Endothelial cell of umbilical vein (primary cell): ENCODE results near the gene RYR2. TPM values are rescaled to one million over a fixed set of nuclear protein-coding genes. Genes with fewer than 3 reads are reported as not detected.

ENCODE experiments used
- BruUV-seq: library from RNA; stranded (reverse); fragments of 400-500 nt; replicated peaks from 2 replicates; lab custom pipeline; 2021; lab: Mats Ljungman, UMichigan
- CTCF ChIA-PET: fragments of 300-600, 350-600 bp; sonication (Branson Sonifier 250); formaldehyde crosslinking; loops from one replicate; lab custom pipeline; 2021; ENCODE audit warnings: antibody characterized with exemption, inconsistent platforms; lab: Charles Lee
- POLR2A ChIA-PET: fragments of 300-600, 350-600 bp; sonication (Branson Sonifier 250); formaldehyde crosslinking; loops from one replicate; lab custom pipeline; 2021; ENCODE audit warnings: antibody characterized with exemption, inconsistent platforms; lab: Charles Lee
- DNase-seq: peaks from one replicate; pipeline ENCODE4 v3.0.0-alpha.2; 2011; ENCODE audit warnings: low read depth, low spot score
- FAIRE-seq: peaks from 2 replicates; lab custom pipeline; 2011; peaks lifted over from hg19 to GRCh38; lab: Jason Lieb, UNC
- H2AFZ ChIP-seq: 2 replicates; pipeline ENCODE4 v1.6.0; 2012; ENCODE audit warnings: low read depth, low read length, control low read depth, inconsistent platforms
- H3K27ac ChIP-seq: 2 replicates; pipeline ENCODE4 v1.5.1; 2011; ENCODE audit warnings: low read depth, mild to moderate bottlenecking, control low read depth, low read length, moderate library complexity; ENCODE audit not compliant: insufficient read depth
- H3K27me3 ChIP-seq, 2 experiments: 2 replicates each; pipeline versions ENCODE4 v1.6.0 to v1.6.1; 2011; ENCODE audit warnings: low read length in 2 of 2, mixed read lengths in 1 of 2; ENCODE audit not compliant: control insufficient read depth in 2 of 2, insufficient read depth in 2 of 2
- H3K36me3 ChIP-seq, 2 experiments: 2 replicates in 1 of 2; 3 replicates in 1 of 2; pipeline ENCODE4 v1.5.1; 2011; ENCODE audit warnings: low read length in 2 of 2, mild to moderate bottlenecking in 1 of 2, moderate library complexity in 1 of 2; ENCODE audit not compliant: control insufficient read depth in 2 of 2, insufficient read depth in 2 of 2; ENCODE audit errors: extremely low read depth in 1 of 2
- H3K4me1 ChIP-seq: 3 replicates; pipeline ENCODE4 v1.5.1; 2011; ENCODE audit warnings: mild to moderate bottlenecking, low read length; ENCODE audit not compliant: control insufficient read depth, insufficient read depth; ENCODE audit errors: extremely low read depth
- H3K4me2 ChIP-seq: 2 replicates; pipeline ENCODE4 v1.6.1; 2011; ENCODE audit warnings: low read length, control low read depth, mixed read lengths; ENCODE audit not compliant: insufficient read depth
- H3K4me3 ChIP-seq, 3 experiments: fragments of 200-600 bp in 1 of 3; sonication (generic), shearing (Covaris generic) in 1 of 3; replicated peaks in 1 of 3; 2 replicates each; pipeline ENCODE4 v1.5.1; 2011 to 2016; ENCODE audit warnings: control low read depth in 3 of 3, low read length in 3 of 3, mild to moderate bottlenecking in 2 of 3, inconsistent platforms in 1 of 3, low read depth in 1 of 3, moderate library complexity in 1 of 3; ENCODE audit not compliant: insufficient read depth in 1 of 3
- H3K79me2 ChIP-seq: 2 replicates; pipeline ENCODE4 v1.6.0; 2012; ENCODE audit warnings: low read length, inconsistent platforms; ENCODE audit not compliant: control insufficient read depth, insufficient read depth
- H3K9ac ChIP-seq: replicated peaks from 2 replicates; pipeline ENCODE3; 2011; ENCODE audit warnings: low read length, control low read depth; ENCODE audit not compliant: insufficient read depth; ENCODE audit errors: extremely low read depth
- H3K9me1 ChIP-seq: replicated peaks from 3 replicates; pipeline ENCODE4 v1.6.0; 2011; ENCODE audit warnings: mild to moderate bottlenecking, low read length; ENCODE audit not compliant: control insufficient read depth, insufficient read depth; ENCODE audit errors: extremely low read depth
- H3K9me3 ChIP-seq: replicated peaks from 2 replicates; pipeline ENCODE4 v1.5.1; 2012; ENCODE audit warnings: low read length, inconsistent platforms; ENCODE audit not compliant: control insufficient read depth, insufficient read depth
- H4K20me1 ChIP-seq: replicated peaks from 2 replicates; pipeline ENCODE3; 2011; ENCODE audit warnings: mild to moderate bottlenecking, low read length; ENCODE audit not compliant: control insufficient read depth, insufficient read depth; ENCODE audit errors: extremely low read depth
- EZH2 ChIP-seq: IDR thresholded peaks from 2 replicates; pipeline ENCODE4 v1.6.1; 2012; ENCODE audit warnings: borderline replicate concordance, low read depth, mild to moderate bottlenecking, moderate library complexity, low read length, inconsistent platforms; ENCODE audit not compliant: severe bottlenecking
- FOS ChIP-seq: IDR thresholded peaks from 2 replicates; pipeline ENCODE4 v1.6.1; 2011; ENCODE audit warnings: mild to moderate bottlenecking, low read length, moderate library complexity, borderline replicate concordance; ENCODE audit not compliant: insufficient read depth
- GATA2 ChIP-seq: IDR thresholded peaks from 2 replicates; pipeline ENCODE4 v1.7.0; 2011; ENCODE audit warnings: low read depth, mild to moderate bottlenecking, moderate library complexity, mixed read lengths, low read length; ENCODE audit not compliant: insufficient read length, insufficient read depth
- JUN ChIP-seq: IDR thresholded peaks from 2 replicates; pipeline ENCODE4 v1.6.1; 2011; ENCODE audit warnings: borderline replicate concordance, low read depth; ENCODE audit not compliant: insufficient read length, insufficient read depth
- MAX ChIP-seq: IDR thresholded peaks from 2 replicates; pipeline ENCODE4 v1.6.1; 2011; ENCODE audit not compliant: insufficient read depth, insufficient read length
- MYC ChIP-seq: IDR thresholded peaks from one replicate; pipeline ENCODE4 v1.6.1; 2011; ENCODE audit warnings: mild to moderate bottlenecking, low read depth, low read length
- POLR2A ChIP-seq: IDR thresholded peaks from 2 replicates; pipeline ENCODE4 v1.6.1; 2012; ENCODE audit warnings: low read depth, mild to moderate bottlenecking, control low read depth, low read length
- POLR2AphosphoS5 ChIP-seq: IDR thresholded peaks from 2 replicates; pipeline ENCODE4 v1.6.1; 2012; ENCODE audit warnings: low read depth, mild to moderate bottlenecking, control low read depth, low read length, moderate library complexity; ENCODE audit not compliant: insufficient read depth
- dilution Hi-C: fragments of 300-500 bp; cut with MboI; formaldehyde crosslinking; loops from one replicate; pipeline ENCODE4 v1.15.0; 2019; ENCODE audit warnings: low sequenced_read_pairs; ENCODE audit not compliant: extremely low pct_ligation_motif_present
- intact Hi-C: fragments of 100-400 bp; cut with micrococcal nuclease; formaldehyde crosslinking; loops from one replicate; pipeline ENCODE4 v1.10.0; 2022
- polyA plus RNA-seq, 4 experiments: library from polyadenylated mRNA; depleted of rRNA in 3 of 4; stranded (reverse) in 3 of 4; unstranded in 1 of 4; fragments of >200 nt; gene quantifications; 2 replicates each; pipeline versions ENCODE4 v1.2.1 to v1.2.3, GENCODE V29; 2011 to 2012; ENCODE audit warnings: missing spikeins in 1 of 4
- total RNA-seq: library from RNA; stranded (reverse); gene quantifications from 2 replicates; pipeline ENCODE4 v1.2.3, GENCODE V29; 2021
- TF ChIP-seq, protein P1 (sequence below), 2 donors: IDR thresholded peaks; 1 replicate in 1 of 2; 2 replicates in 1 of 2; pipeline ENCODE4 v1.5.1; 2011; ENCODE audit warnings: low read length in 2 of 2, mild to moderate bottlenecking in 2 of 2, moderate library complexity in 2 of 2, control low read depth in 1 of 2, inconsistent platforms in 1 of 2, low read depth in 1 of 2; ENCODE audit not compliant: insufficient read depth in 1 of 2; ENCODE audit errors: extremely low read depth in 1 of 2

Gene RYR2
- total and polyA plus RNA-seq, 2 donors (not counting 3 experiments of a cell fraction or from before 2014, with no cell fraction given): not detected

DNA sequence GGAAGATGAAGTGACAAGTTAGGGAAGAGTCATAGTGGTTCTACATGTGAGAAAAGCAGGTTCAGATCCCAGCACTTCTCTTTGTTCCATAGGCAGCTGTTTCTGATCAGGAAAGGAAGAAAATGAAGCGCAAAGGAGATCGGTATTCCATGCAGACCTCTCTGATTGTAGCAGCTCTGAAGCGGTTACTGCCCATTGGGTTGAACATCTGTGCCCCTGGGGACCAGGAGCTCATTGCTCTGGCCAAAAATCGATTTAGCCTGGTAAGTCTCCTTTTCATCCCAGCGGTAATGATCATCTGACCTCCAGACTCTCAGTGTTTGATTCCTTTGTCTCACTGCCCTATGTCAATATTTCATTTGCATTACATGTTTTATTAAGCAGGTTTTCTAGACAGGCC lies 675.1 kb downstream of the RYR2 start:
- no peak for DNase-seq
- H3K36me3 ChIP-seq: no peaks in the 10 kb centered on the region
- CTCF ChIA-PET: no interaction called here

GRCh38 chr1:237730826-237731350 lies 688.9 kb downstream of the RYR2 start:
- Histone ChIP-seq H3K4me3 (no peak overlapping the region), H3K4me2 (no peak overlapping the region), H3K36me3 (no peaks in the 10 kb centered on the region), H3K27ac (no peak overlapping the region), H4K20me1 (no peaks in the 10 kb centered on the region), H3K27me3 (no peaks in the 10 kb centered on the region), H3K9me1 (no peaks in the 10 kb centered on the region), H3K4me1 (no peaks in the 10 kb centered on the region), H2AFZ (no peak overlapping the region), H3K79me2 (no peaks in the 10 kb centered on the region), H3K9me3 (peaks cover 2% of the 10 kb centered on the region), H3K9ac (no peak overlapping the region)
- POLR2A ChIA-PET: no interaction called here
- intact Hi-C loops: no loop called here
- CTCF ChIA-PET: no interaction called here
- DNase-seq: no peak
- no peak for TF ChIP-seq FOS
- TF ChIP-seq JUN: no peak
- no peak for TF ChIP-seq GATA2
- no peak for TF ChIP-seq MAX
- TF ChIP-seq POLR2AphosphoS5: no peak
- no peak for TF ChIP-seq EZH2
- no peak for TF ChIP-seq MYC
- no peak for TF ChIP-seq POLR2A
- TF ChIP-seq, protein P1, sequence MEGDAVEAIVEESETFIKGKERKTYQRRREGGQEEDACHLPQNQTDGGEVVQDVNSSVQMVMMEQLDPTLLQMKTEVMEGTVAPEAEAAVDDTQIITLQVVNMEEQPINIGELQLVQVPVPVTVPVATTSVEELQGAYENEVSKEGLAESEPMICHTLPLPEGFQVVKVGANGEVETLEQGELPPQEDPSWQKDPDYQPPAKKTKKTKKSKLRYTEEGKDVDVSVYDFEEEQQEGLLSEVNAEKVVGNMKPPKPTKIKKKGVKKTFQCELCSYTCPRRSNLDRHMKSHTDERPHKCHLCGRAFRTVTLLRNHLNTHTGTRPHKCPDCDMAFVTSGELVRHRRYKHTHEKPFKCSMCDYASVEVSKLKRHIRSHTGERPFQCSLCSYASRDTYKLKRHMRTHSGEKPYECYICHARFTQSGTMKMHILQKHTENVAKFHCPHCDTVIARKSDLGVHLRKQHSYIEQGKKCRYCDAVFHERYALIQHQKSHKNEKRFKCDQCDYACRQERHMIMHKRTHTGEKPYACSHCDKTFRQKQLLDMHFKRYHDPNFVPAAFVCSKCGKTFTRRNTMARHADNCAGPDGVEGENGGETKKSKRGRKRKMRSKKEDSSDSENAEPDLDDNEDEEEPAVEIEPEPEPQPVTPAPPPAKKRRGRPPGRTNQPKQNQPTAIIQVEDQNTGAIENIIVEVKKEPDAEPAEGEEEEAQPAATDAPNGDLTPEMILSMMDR (IDR thresholded peaks at IDR 0.05; ENCODE audit: extremely low read depth in 1 of 2, insufficient read depth in 1 of 2, low read depth in 1 of 2, low read length in 2 of 2): no peak
- dilution Hi-C loops: no loop called here
- BruUV-seq: no TSS peak
- no peak for FAIRE-seq

More for the DNA sequence above, 675.1 kb downstream of the RYR2 start:
- no peak overlapping the region for H3K27ac ChIP-seq
- H3K4me1 ChIP-seq: no peaks in the 10 kb centered on the region
- H2AFZ ChIP-seq: no peak overlapping the region
- H3K9me3 ChIP-seq: peaks cover 2% of the 10 kb centered on the region
- POLR2A ChIA-PET: no interaction called here
- FAIRE-seq: no peak
- no TSS peak for BruUV-seq
- H3K4me2 ChIP-seq: no peak overlapping the region
- no peak overlapping the region for H3K4me3 ChIP-seq
- H3K27me3 ChIP-seq: no peaks in the 10 kb centered on the region
- dilution Hi-C loops (no loop called here), intact Hi-C loops (no loop called here)
- H3K79me2 ChIP-seq: no peaks in the 10 kb centered on the region
- no peaks in the 10 kb centered on the region for H3K9me1 ChIP-seq
- H4K20me1 ChIP-seq: no peaks in the 10 kb centered on the region
- no peak overlapping the region for H3K9ac ChIP-seq
- TF ChIP-seq MAX: no peak
